WTC11 (cell line): ENCODE data around the gene INO80. TPM values are rescaled to one million over a fixed set of nuclear protein-coding genes. Genes with fewer than 3 reads are reported as not detected.

ENCODE experiments used
- ATAC-seq: fragments of 200-7000 bp; cut with Tn5 transposase; 2 replicates; pipeline ENCODE4 v1.10.0; 2021; ENCODE audit warnings: mild to moderate bottlenecking, moderate library complexity
- CTCF ChIA-PET: fragments of 300-600 bp; sonication (Branson Sonifier 250); formaldehyde crosslinking; loops from one replicate; lab custom pipeline; 2021; ENCODE audit warnings: antibody characterized with exemption; lab: Charles Lee
- POLR2A ChIA-PET: fragments of 350-600 bp; sonication (Branson Sonifier 250); formaldehyde crosslinking; loops from one replicate; lab custom pipeline; 2021; ENCODE audit warnings: antibody characterized with exemption; lab: Charles Lee
- DNase-seq: peaks from one replicate; pipeline ENCODE4 v3.0.0; 2021; ENCODE audit warnings: low spot score
- H3K27ac Mint-ChIP-seq: 2 replicates; pipeline ENCODE4 v1.8.0; 2021; ENCODE audit warnings: mixed read lengths
- H3K27me3 Mint-ChIP-seq: 2 replicates; pipeline ENCODE4 v1.8.0; 2021; ENCODE audit warnings: low read depth, mild to moderate bottlenecking, moderate library complexity, mixed read lengths
- H3K36me3 Mint-ChIP-seq: 2 replicates; pipeline ENCODE4 v1.8.0; 2021; ENCODE audit warnings: mixed read lengths
- H3K4me1 Mint-ChIP-seq: 2 replicates; pipeline ENCODE4 v1.8.0; 2022; ENCODE audit warnings: mixed read lengths
- H3K4me3 Mint-ChIP-seq: 2 replicates; pipeline ENCODE4 v1.8.0; 2021; ENCODE audit warnings: mild to moderate bottlenecking, moderate library complexity, mixed read lengths
- H3K9me3 Mint-ChIP-seq: 2 replicates; pipeline ENCODE4 v1.8.0; 2021; ENCODE audit warnings: mixed read lengths
- GTF2I ChIP-seq: fragments of 250-450 bp; sonication (Bioruptor Pico); conservative IDR thresholded peaks from 2 replicates; pipeline ENCODE4 v1.4.0; 2021; ENCODE audit warnings: mild to moderate bottlenecking
- JUN ChIP-seq: sonication (generic); formaldehyde crosslinking; IDR thresholded peaks from 2 replicates; pipeline ENCODE4 v1.8.0; 2023; ENCODE audit warnings: mild to moderate bottlenecking, missing genetic modification reagents
- NFATC4 ChIP-seq: fragments of 250-450 bp; sonication (Bioruptor Pico); IDR thresholded peaks from 2 replicates; pipeline ENCODE4 v1.9.0; 2021; ENCODE audit warnings: mild to moderate bottlenecking
- TEAD1 ChIP-seq: sonication (generic); formaldehyde crosslinking; IDR thresholded peaks from 2 replicates; pipeline ENCODE4 v1.8.0; 2022; ENCODE audit warnings: mild to moderate bottlenecking, missing genetic modification reagents
- total RNA-seq: library from RNA; stranded (reverse); gene quantifications from 3 replicates; pipeline ENCODE4 v1.2.3, GENCODE V29; 2021
- TF ChIP-seq, protein P1 (sequence below): sonication (generic); formaldehyde crosslinking; IDR thresholded peaks from 2 replicates; pipeline ENCODE4 v1.8.0; 2022; ENCODE audit warnings: mild to moderate bottlenecking, missing genetic modification reagents
- TF ChIP-seq, protein P2 (sequence below): sonication (generic); formaldehyde crosslinking; IDR thresholded peaks from 2 replicates; pipeline ENCODE4 v1.8.0; 2023; ENCODE audit warnings: missing genetic modification reagents, mild to moderate bottlenecking, borderline replicate concordance
- TF ChIP-seq, protein P3 (sequence below): sonication (generic); formaldehyde crosslinking; IDR thresholded peaks from 2 replicates; pipeline ENCODE4 v1.8.0; 2022; ENCODE audit warnings: mild to moderate bottlenecking, missing genetic modification reagents
- TF ChIP-seq, protein P4 (sequence below): sonication (generic); formaldehyde crosslinking; IDR thresholded peaks from 2 replicates; pipeline ENCODE4 v1.8.1; 2022; ENCODE audit warnings: mild to moderate bottlenecking, missing genetic modification reagents, moderate library complexity, borderline replicate concordance
- TF ChIP-seq, protein P5 (sequence below): sonication (generic); formaldehyde crosslinking; IDR thresholded peaks from 2 replicates; pipeline ENCODE4 v1.8.1; 2023; ENCODE audit warnings: mild to moderate bottlenecking, moderate library complexity, missing genetic modification reagents

The INO80 gene
- total RNA-seq, 1 experiment from 2014 or later = 20.6 TPM

DNA sequence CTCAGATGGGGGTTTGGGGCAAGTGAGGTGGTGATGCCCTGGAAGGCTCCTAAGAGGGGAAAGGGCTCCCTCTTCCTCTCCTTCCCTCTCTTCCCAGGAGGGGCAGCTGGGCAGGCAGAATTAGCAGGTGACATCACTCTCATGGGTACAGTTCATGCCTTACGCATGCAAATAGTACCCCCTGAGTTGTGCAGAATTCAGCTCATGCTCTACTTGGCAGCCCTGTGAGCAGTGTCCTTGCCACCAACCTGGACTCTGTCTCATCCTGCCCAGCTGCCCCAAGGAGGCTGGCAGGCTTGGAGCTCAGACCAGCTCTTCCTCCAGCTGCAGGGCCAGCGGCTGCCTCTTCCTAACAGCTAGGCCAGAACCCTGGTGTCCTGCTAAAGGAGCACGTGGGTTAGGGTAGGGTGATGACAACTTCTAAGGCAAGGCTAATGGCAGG lies 159.5 kb downstream of the INO80 start:
- ChIA-PET POLR2A (interaction anchor here (0.6 to 2.9 kb wide), 3 partner anchors 8 to 59 kb away, joined by 3 to 17 read pairs (median 3); partner anchors contain the start of gene DLL4), CTCF (interaction anchor here (2.1 to 9.6 kb wide), 2 partner anchors 15 to 42 kb away, joined by 6 to 99 read pairs; no protein-coding TSS in a partner anchor)
- no peak overlapping the region for H3K4me3 Mint-ChIP-seq
- ATAC-seq (no peak), DNase-seq (no peak)
- peak overlapping the region; percentile 63; the same call in 1 of the 2 replicates for H3K27ac Mint-ChIP-seq
- H3K4me1 Mint-ChIP-seq = peaks cover 52% of the 10 kb centered on the region
- peaks cover 10% of the 10 kb centered on the region for H3K36me3 Mint-ChIP-seq
- peak; percentile 9; the same call in 1 of the 2 replicates for TF ChIP-seq NFATC4 (CRISPR knock-in tag)
- TF ChIP-seq JUN (CRISPR knock-in tag) = no peak
- TF ChIP-seq, protein P1, sequence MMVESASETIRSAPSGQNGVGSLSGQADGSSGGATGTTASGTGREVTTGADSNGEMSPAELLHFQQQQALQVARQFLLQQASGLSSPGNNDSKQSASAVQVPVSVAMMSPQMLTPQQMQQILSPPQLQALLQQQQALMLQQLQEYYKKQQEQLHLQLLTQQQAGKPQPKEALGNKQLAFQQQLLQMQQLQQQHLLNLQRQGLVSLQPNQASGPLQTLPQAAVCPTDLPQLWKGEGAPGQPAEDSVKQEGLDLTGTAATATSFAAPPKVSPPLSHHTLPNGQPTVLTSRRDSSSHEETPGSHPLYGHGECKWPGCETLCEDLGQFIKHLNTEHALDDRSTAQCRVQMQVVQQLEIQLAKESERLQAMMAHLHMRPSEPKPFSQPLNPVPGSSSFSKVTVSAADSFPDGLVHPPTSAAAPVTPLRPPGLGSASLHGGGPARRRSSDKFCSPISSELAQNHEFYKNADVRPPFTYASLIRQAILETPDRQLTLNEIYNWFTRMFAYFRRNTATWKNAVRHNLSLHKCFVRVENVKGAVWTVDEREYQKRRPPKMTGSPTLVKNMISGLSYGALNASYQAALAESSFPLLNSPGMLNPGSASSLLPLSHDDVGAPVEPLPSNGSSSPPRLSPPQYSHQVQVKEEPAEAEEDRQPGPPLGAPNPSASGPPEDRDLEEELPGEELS (CRISPR knock-in tag) = no peak
- TF ChIP-seq, protein P2, sequence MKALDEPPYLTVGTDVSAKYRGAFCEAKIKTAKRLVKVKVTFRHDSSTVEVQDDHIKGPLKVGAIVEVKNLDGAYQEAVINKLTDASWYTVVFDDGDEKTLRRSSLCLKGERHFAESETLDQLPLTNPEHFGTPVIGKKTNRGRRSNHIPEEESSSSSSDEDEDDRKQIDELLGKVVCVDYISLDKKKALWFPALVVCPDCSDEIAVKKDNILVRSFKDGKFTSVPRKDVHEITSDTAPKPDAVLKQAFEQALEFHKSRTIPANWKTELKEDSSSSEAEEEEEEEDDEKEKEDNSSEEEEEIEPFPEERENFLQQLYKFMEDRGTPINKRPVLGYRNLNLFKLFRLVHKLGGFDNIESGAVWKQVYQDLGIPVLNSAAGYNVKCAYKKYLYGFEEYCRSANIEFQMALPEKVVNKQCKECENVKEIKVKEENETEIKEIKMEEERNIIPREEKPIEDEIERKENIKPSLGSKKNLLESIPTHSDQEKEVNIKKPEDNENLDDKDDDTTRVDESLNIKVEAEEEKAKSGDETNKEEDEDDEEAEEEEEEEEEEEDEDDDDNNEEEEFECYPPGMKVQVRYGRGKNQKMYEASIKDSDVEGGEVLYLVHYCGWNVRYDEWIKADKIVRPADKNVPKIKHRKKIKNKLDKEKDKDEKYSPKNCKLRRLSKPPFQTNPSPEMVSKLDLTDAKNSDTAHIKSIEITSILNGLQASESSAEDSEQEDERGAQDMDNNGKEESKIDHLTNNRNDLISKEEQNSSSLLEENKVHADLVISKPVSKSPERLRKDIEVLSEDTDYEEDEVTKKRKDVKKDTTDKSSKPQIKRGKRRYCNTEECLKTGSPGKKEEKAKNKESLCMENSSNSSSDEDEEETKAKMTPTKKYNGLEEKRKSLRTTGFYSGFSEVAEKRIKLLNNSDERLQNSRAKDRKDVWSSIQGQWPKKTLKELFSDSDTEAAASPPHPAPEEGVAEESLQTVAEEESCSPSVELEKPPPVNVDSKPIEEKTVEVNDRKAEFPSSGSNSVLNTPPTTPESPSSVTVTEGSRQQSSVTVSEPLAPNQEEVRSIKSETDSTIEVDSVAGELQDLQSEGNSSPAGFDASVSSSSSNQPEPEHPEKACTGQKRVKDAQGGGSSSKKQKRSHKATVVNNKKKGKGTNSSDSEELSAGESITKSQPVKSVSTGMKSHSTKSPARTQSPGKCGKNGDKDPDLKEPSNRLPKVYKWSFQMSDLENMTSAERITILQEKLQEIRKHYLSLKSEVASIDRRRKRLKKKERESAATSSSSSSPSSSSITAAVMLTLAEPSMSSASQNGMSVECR (CRISPR knock-in tag) = peak; percentile 28; the same call in 1 of the 2 replicates
- no peaks in the 10 kb centered on the region for H3K9me3 Mint-ChIP-seq
- no peaks in the 10 kb centered on the region for H3K27me3 Mint-ChIP-seq

DNA sequence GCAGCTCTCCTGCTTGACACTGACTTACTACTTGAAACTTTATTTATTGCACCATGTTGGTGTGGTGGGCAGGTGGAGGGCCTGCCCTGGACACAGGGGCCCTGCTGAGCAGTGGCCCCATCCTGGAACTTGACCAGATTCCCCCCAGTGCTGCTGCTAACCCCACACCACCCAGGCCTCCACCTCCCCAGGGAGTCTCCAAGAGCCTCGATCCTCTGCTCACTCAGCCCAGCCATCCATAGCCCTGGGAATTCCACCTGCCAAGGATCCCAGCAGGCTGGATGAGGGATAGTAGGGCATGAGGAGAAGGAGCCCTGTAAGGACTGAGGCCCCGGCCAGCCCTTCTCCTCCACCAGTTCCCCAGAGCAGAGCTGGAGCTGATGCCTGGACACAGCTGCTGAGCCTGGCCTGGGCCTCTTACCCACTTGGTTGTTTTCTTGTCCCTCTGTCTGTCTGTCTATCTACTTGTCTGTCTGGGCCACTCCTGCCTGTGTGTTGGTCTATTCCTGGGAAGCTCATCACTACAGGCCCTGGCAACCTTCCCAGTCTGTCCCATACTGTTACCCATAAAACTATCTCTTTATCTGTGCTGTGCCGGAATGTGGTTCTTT lies 160.0 kb downstream of the INO80 start:
- TF ChIP-seq GTF2I (CRISPR knock-in tag) (no peak), TEAD1 (CRISPR knock-in tag) (no peak)
- TF ChIP-seq, protein P3, sequence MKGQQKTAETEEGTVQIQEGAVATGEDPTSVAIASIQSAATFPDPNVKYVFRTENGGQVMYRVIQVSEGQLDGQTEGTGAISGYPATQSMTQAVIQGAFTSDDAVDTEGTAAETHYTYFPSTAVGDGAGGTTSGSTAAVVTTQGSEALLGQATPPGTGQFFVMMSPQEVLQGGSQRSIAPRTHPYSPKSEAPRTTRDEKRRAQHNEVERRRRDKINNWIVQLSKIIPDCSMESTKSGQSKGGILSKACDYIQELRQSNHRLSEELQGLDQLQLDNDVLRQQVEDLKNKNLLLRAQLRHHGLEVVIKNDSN = no peak
- TF ChIP-seq, protein P4, sequence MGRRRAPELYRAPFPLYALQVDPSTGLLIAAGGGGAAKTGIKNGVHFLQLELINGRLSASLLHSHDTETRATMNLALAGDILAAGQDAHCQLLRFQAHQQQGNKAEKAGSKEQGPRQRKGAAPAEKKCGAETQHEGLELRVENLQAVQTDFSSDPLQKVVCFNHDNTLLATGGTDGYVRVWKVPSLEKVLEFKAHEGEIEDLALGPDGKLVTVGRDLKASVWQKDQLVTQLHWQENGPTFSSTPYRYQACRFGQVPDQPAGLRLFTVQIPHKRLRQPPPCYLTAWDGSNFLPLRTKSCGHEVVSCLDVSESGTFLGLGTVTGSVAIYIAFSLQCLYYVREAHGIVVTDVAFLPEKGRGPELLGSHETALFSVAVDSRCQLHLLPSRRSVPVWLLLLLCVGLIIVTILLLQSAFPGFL = no peak
- TF ChIP-seq, protein P5, sequence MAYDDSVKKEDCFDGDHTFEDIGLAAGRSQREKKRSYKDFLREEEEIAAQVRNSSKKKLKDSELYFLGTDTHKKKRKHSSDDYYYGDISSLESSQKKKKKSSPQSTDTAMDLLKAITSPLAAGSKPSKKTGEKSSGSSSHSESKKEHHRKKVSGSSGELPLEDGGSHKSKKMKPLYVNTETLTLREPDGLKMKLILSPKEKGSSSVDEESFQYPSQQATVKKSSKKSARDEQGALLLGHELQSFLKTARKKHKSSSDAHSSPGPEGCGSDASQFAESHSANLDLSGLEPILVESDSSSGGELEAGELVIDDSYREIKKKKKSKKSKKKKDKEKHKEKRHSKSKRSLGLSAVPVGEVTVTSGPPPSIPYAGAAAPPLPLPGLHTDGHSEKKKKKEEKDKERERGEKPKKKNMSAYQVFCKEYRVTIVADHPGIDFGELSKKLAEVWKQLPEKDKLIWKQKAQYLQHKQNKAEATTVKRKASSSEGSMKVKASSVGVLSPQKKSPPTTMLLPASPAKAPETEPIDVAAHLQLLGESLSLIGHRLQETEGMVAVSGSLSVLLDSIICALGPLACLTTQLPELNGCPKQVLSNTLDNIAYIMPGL (CRISPR knock-in tag) = peak; percentile 17; the same call in 1 of the 2 replicates
- DNase-seq (no peak), ATAC-seq (no peak)
- Mint-ChIP-seq H3K36me3 (peaks cover 10% of the 10 kb centered on the region), H3K27me3 (no peaks in the 10 kb centered on the region), H3K4me1 (peaks cover 52% of the 10 kb centered on the region), H3K9me3 (no peaks in the 10 kb centered on the region), H3K27ac (peak overlapping the region; percentile 68; the same call in 1 of the 2 replicates), H3K4me3 (no peak overlapping the region)
- POLR2A ChIA-PET = interaction anchor here (2.9 to 4.5 kb wide), 2 partner anchors 27 kb away, joined by 17 to 73 read pairs; partner anchors contain the start of gene DLL4
- CTCF ChIA-PET = interaction anchor here (2.1 to 9.6 kb wide), 2 partner anchors 14 to 41 kb away, joined by 6 to 99 read pairs; no protein-coding TSS in a partner anchor
